Astrocyte (in vitro differentiated cells and primary cell): ENCODE data around the gene MYZAP. TPM values are rescaled to one million over a fixed set of nuclear protein-coding genes. Genes with fewer than 3 reads are reported as not detected.

Experiments used
- DNase-seq: peaks from one replicate; pipeline ENCODE4 v3.0.0-alpha.2; 2010; ENCODE audit warnings: low read depth
- FAIRE-seq: peaks from 2 replicates; lab custom pipeline; 2011; peaks lifted over from hg19 to GRCh38; lab: Jason Lieb, UNC
- H2AFZ ChIP-seq: 2 replicates; pipeline ENCODE4 v1.6.0; 2012; ENCODE audit warnings: low read depth, low read length, inconsistent platforms
- H3K27ac ChIP-seq: 2 replicates; pipeline ENCODE4 v1.5.1; 2011; ENCODE audit warnings: low read depth, low read length, inconsistent platforms
- H3K27me3 ChIP-seq: 2 replicates; pipeline ENCODE4 v1.6.0; 2011; ENCODE audit warnings: low read length, inconsistent platforms; ENCODE audit not compliant: insufficient read depth
- H3K36me3 ChIP-seq: 2 replicates; pipeline ENCODE4 v1.5.1; 2011; ENCODE audit warnings: low read length, inconsistent platforms; ENCODE audit not compliant: insufficient read depth
- H3K4me1 ChIP-seq: 2 replicates; pipeline ENCODE4 v1.5.1; 2011; ENCODE audit warnings: low read length, inconsistent platforms; ENCODE audit not compliant: insufficient read depth
- H3K4me2 ChIP-seq: 2 replicates; pipeline ENCODE4 v1.6.0; 2012; ENCODE audit warnings: low read length, inconsistent platforms
- H3K4me3 ChIP-seq: 2 replicates; pipeline ENCODE4 v1.5.1; 2011; ENCODE audit warnings: low read depth, mild to moderate bottlenecking, low read length, inconsistent platforms; ENCODE audit not compliant: insufficient read depth
- H3K79me2 ChIP-seq: 2 replicates; pipeline ENCODE4 v1.6.0; 2012; ENCODE audit warnings: mild to moderate bottlenecking, low read length, inconsistent platforms; ENCODE audit not compliant: insufficient read depth
- H3K9ac ChIP-seq: 2 replicates; pipeline ENCODE4 v1.6.0; 2012; ENCODE audit warnings: mild to moderate bottlenecking, low read length, inconsistent platforms
- H3K9me3 ChIP-seq: 2 replicates; pipeline ENCODE4 v1.5.1; 2012; ENCODE audit warnings: low read depth, mild to moderate bottlenecking, low read length, inconsistent platforms; ENCODE audit not compliant: insufficient read depth
- H4K20me1 ChIP-seq: 2 replicates; pipeline ENCODE4 v1.6.0; 2012; ENCODE audit warnings: low read length, inconsistent platforms; ENCODE audit not compliant: insufficient read depth
- H3K27ac Mint-ChIP-seq: one replicate; pipeline ENCODE4 v1.8.0; 2021; ENCODE audit warnings: mild to moderate bottlenecking, mixed read lengths; ENCODE audit not compliant: unreplicated experiment
- H3K27me3 Mint-ChIP-seq: one replicate; pipeline ENCODE4 v1.8.0; 2021; ENCODE audit warnings: low read depth, mixed read lengths; ENCODE audit not compliant: unreplicated experiment
- H3K36me3 Mint-ChIP-seq: one replicate; pipeline ENCODE4 v1.8.0; 2021; ENCODE audit warnings: low read depth, mixed read lengths; ENCODE audit not compliant: unreplicated experiment
- H3K4me1 Mint-ChIP-seq: one replicate; pipeline ENCODE4 v1.8.0; 2021; ENCODE audit warnings: low read depth, mixed read lengths; ENCODE audit not compliant: unreplicated experiment
- H3K4me3 Mint-ChIP-seq: one replicate; pipeline ENCODE4 v1.8.0; 2021; ENCODE audit warnings: mild to moderate bottlenecking, moderate library complexity, mixed read lengths; ENCODE audit not compliant: unreplicated experiment
- H3K9me3 Mint-ChIP-seq: one replicate; pipeline ENCODE4 v1.8.0; 2021; ENCODE audit warnings: mild to moderate bottlenecking, mixed read lengths; ENCODE audit not compliant: unreplicated experiment
- EZH2 ChIP-seq: IDR thresholded peaks from 2 replicates; pipeline ENCODE4 v1.6.1; 2012; ENCODE audit warnings: mild to moderate bottlenecking, low read length, inconsistent platforms; ENCODE audit not compliant: insufficient read depth
- total RNA-seq: library from RNA; stranded (reverse); gene quantifications from 2 replicates; pipeline ENCODE4 v1.2.1, GENCODE V29; 2021
- TF ChIP-seq, protein P1 (sequence below): IDR thresholded peaks from 2 replicates; pipeline ENCODE4 v1.5.1; 2011; ENCODE audit warnings: low read depth, mild to moderate bottlenecking, inconsistent platforms, low read length, moderate library complexity; ENCODE audit not compliant: insufficient read depth

MYZAP gene
- total RNA-seq, 1 donor from 2014 or later = 0.41 TPM

DNA sequence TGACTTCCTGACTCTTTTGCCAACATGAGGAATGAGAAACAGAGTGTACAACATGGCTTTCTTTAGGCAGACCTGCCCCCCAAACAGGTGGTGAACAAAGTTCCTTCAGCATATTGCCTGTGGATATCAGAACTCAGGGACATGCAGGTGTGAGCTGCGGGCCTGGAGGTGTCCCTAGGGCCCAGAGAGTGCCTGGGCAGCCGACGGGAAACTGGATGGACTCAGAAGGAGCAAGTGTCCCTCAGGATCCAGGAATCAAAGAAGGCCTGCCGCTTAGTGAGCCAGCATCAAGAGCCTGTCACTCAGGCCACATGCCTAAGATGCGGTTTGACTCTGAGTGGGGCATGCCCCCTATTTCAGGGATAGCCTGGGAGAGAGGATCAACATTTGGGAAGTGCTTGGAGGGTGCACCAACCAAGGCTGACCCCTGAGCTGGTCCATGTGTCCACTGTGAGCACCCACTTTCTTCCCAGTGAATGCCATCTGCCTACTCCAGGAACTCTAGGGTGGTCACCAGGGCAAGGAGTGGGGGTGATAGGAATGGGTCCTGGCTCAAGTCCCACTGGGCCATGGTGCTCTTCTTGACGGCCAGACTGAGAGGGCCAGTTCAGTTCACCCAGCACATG, 98.8 kb downstream of the MYZAP start:
- no peak overlapping the region for H3K9ac ChIP-seq
- H3K27ac Mint-ChIP-seq = no peak overlapping the region

DNA sequence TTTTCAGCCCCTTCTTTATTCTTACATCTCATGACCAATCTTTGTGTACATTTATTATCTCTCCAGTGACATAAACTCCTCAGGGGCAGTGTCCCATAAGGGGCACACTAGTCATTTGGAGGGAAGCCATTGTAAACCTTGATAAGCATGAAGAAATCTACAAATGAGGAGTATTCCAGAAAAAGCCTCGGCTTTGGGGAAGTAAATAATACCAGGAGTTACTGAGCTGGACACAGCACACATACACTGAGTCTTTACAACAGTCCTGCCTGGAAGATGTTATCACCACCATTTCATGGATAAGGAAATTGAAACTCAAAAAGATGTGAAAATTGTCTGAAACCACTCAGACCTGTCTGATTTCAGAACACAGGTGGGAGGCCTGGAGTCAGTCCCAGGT, 99.4 kb downstream of the MYZAP start:
- Histone ChIP-seq H3K79me2 (no peaks in the 10 kb centered on the region), H3K27me3 (no peaks in the 10 kb centered on the region), H3K4me2 (no peak overlapping the region), H3K27ac (no peak overlapping the region), H3K9me3 (no peaks in the 10 kb centered on the region), H3K4me3 (no peak overlapping the region), H3K4me1 (peaks cover 6% of the 10 kb centered on the region), H2AFZ (no peak overlapping the region), H3K9ac (no peak overlapping the region), H4K20me1 (no peaks in the 10 kb centered on the region), H3K36me3 (no peaks in the 10 kb centered on the region)
- Mint-ChIP-seq H3K27me3 (no peaks in the 10 kb centered on the region), H3K4me1 (no peaks in the 10 kb centered on the region), H3K36me3 (no peaks in the 10 kb centered on the region), H3K9me3 (no peaks in the 10 kb centered on the region), H3K27ac (no peak overlapping the region), H3K4me3 (no peak overlapping the region)
- TF ChIP-seq, protein P1, sequence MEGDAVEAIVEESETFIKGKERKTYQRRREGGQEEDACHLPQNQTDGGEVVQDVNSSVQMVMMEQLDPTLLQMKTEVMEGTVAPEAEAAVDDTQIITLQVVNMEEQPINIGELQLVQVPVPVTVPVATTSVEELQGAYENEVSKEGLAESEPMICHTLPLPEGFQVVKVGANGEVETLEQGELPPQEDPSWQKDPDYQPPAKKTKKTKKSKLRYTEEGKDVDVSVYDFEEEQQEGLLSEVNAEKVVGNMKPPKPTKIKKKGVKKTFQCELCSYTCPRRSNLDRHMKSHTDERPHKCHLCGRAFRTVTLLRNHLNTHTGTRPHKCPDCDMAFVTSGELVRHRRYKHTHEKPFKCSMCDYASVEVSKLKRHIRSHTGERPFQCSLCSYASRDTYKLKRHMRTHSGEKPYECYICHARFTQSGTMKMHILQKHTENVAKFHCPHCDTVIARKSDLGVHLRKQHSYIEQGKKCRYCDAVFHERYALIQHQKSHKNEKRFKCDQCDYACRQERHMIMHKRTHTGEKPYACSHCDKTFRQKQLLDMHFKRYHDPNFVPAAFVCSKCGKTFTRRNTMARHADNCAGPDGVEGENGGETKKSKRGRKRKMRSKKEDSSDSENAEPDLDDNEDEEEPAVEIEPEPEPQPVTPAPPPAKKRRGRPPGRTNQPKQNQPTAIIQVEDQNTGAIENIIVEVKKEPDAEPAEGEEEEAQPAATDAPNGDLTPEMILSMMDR = no peak
- no peak for TF ChIP-seq EZH2
- FAIRE-seq (no peak), DNase-seq (no peak)

More for the DNA sequence above, 98.8 kb downstream of the MYZAP start:
- Histone ChIP-seq H2AFZ (no peak overlapping the region), H3K4me2 (no peak overlapping the region), H3K27ac (no peak overlapping the region), H3K4me3 (no peak overlapping the region), H3K27me3 (no peaks in the 10 kb centered on the region), H3K4me1 (peaks cover 6% of the 10 kb centered on the region), H4K20me1 (no peaks in the 10 kb centered on the region), H3K79me2 (no peaks in the 10 kb centered on the region), H3K36me3 (no peaks in the 10 kb centered on the region), H3K9me3 (no peaks in the 10 kb centered on the region)
- H3K9me3 Mint-ChIP-seq = no peaks in the 10 kb centered on the region
- H3K4me3 Mint-ChIP-seq = no peak overlapping the region
- no peak for DNase-seq
- TF ChIP-seq, protein P1 = no peak
- TF ChIP-seq EZH2 = no peak
- no peak for FAIRE-seq
- H3K27me3 Mint-ChIP-seq = no peaks in the 10 kb centered on the region
- H3K36me3 Mint-ChIP-seq = no peaks in the 10 kb centered on the region
- no peaks in the 10 kb centered on the region for H3K4me1 Mint-ChIP-seq

DNA sequence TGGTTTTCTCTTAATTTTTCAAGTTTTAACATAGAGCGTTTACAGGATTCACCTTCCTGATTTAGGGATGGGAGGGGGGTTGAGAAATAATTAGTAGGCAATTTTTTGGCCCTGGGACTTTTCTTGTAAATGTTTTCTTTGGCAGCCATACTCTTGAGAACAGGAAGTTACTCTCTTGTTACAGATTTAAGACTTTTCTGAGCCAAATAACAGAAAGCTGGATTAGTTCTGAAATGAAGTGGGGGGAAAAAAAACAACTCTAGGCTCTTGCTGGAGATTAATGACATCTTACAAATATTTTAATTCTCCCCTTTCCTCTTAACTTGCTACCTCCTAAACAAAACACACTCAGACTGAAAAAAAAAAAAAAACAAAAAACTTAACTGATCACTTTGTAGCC, 101.0 kb downstream of the MYZAP start:
- Mint-ChIP-seq H3K9me3 (no peaks in the 10 kb centered on the region), H3K27me3 (no peaks in the 10 kb centered on the region), H3K36me3 (no peaks in the 10 kb centered on the region), H3K4me1 (no peaks in the 10 kb centered on the region), H3K27ac (no peak overlapping the region), H3K4me3 (no peak overlapping the region)
- Histone ChIP-seq H3K4me2 (peak overlapping the region; percentile 64), H3K4me1 (peaks cover 6% of the 10 kb centered on the region), H4K20me1 (no peaks in the 10 kb centered on the region), H2AFZ (no peak overlapping the region), H3K4me3 (no peak overlapping the region), H3K9me3 (no peaks in the 10 kb centered on the region), H3K27me3 (no peaks in the 10 kb centered on the region), H3K79me2 (no peaks in the 10 kb centered on the region), H3K36me3 (no peaks in the 10 kb centered on the region), H3K9ac (no peak overlapping the region), H3K27ac (no peak overlapping the region)
- DNase-seq = peak; percentile 65
- TF ChIP-seq, protein P1 = no peak
- TF ChIP-seq EZH2 = no peak
- no peak for FAIRE-seq
